A673 (cell line): ENCODE results near the gene VAPA. TPM values are rescaled to one million over a fixed set of nuclear protein-coding genes. Genes with fewer than 3 reads are reported as not detected.

ENCODE experiments used
- BruUV-seq: library from RNA; stranded (reverse); fragments of 400-500 nt; replicated peaks from 2 replicates; lab custom pipeline; 2021; lab: Mats Ljungman, UMichigan
- CTCF ChIA-PET: fragments of 300-600 bp; sonication (Branson Sonifier 250); formaldehyde crosslinking; loops from one replicate; lab custom pipeline; 2022; ENCODE audit warnings: antibody characterized with exemption; lab: Charles Lee
- POLR2A ChIA-PET: fragments of 300-600 bp; sonication (Branson Sonifier 250); formaldehyde crosslinking; loops from one replicate; lab custom pipeline; 2022; ENCODE audit warnings: antibody characterized with exemption; ENCODE audit not compliant: low non-redundant PET; lab: Charles Lee
- DNase-seq: peaks from one replicate; pipeline ENCODE4 v3.0.0-alpha.2; 2015; ENCODE audit warnings: low spot score
- H3K27ac ChIP-seq: fragments of 200-600 bp; sonication (generic); 2 replicates; pipeline ENCODE4 v1.5.1; 2016; ENCODE audit warnings: mixed run types, low read depth, mild to moderate bottlenecking, mixed read lengths, antibody characterized with exemption, low read length; ENCODE audit not compliant: poor library complexity, severe bottlenecking
- H3K27me3 ChIP-seq: fragments of 200-600 bp; sonication (generic); replicated peaks from 2 replicates; pipeline ENCODE4 v1.6.1; 2017; ENCODE audit warnings: mixed run types, low read depth, mild to moderate bottlenecking, mixed read lengths, antibody characterized with exemption, low read length; ENCODE audit not compliant: insufficient read depth, poor library complexity
- H3K36me3 ChIP-seq: fragments of 200-600 bp; sonication (generic); 2 replicates; pipeline ENCODE4 v1.6.1; 2016; ENCODE audit warnings: mixed run types, mild to moderate bottlenecking, mixed read lengths, antibody characterized with exemption, low read length; ENCODE audit not compliant: insufficient read depth, poor library complexity, severe bottlenecking
- H3K4me1 ChIP-seq: fragments of 200-600 bp; sonication (generic); 2 replicates; pipeline ENCODE4 v1.6.1; 2017; ENCODE audit warnings: mixed run types, mild to moderate bottlenecking, mixed read lengths, antibody characterized with exemption, low read length; ENCODE audit not compliant: insufficient read depth, poor library complexity, severe bottlenecking
- H3K4me3 ChIP-seq: fragments of 200-600 bp; sonication (generic); 2 replicates; pipeline ENCODE4 v1.5.1; 2016; ENCODE audit warnings: low read depth, mixed run types, mild to moderate bottlenecking, mixed read lengths, low read length; ENCODE audit not compliant: poor library complexity, severe bottlenecking
- H3K9me3 ChIP-seq: fragments of 200-600 bp; sonication (generic); 2 replicates; pipeline ENCODE4 v1.6.1; 2016; ENCODE audit warnings: mixed run types, low read depth, mild to moderate bottlenecking, mixed read lengths, antibody characterized with exemption, low read length; ENCODE audit not compliant: poor library complexity, severe bottlenecking
- CTCF ChIP-seq: fragments of 300-800, 200-600 bp; sonication (generic); conservative IDR thresholded peaks from 2 replicates; pipeline ENCODE4 v1.5.1; 2017; ENCODE audit warnings: low read depth, mild to moderate bottlenecking, antibody characterized with exemption, low read length, moderate library complexity, mixed read lengths
- EZH2 ChIP-seq: fragments of 200-600 bp; sonication (generic); IDR thresholded peaks from 2 replicates; pipeline ENCODE4 v1.6.1; 2017; ENCODE audit warnings: borderline replicate concordance, low read depth, mild to moderate bottlenecking, mixed read lengths, antibody characterized with exemption, low read length; ENCODE audit not compliant: poor library complexity, severe bottlenecking
- intact Hi-C: fragments of 100-400 bp; cut with micrococcal nuclease; formaldehyde crosslinking; loops from one replicate; pipeline ENCODE4 v1.10.0; 2022; ENCODE audit not compliant: unreplicated experiment
- total RNA-seq: library from RNA; stranded (reverse); gene quantifications from 2 replicates; pipeline ENCODE4 v1.2.3, GENCODE V29; 2021

Gene VAPA
- total RNA-seq, 1 experiment from 2014 or later = 185 TPM

- no TSS peak for BruUV-seq
- Histone ChIP-seq H3K4me1 (peaks cover 5% of the 10 kb centered on the region), H3K9me3 (peaks cover 11% of the 10 kb centered on the region), H3K27me3 (no peaks in the 10 kb centered on the region), H3K27ac (no peak overlapping the region), H3K4me3 (no peak overlapping the region), H3K36me3 (no peaks in the 10 kb centered on the region)
- CTCF ChIA-PET = no interaction called here
- intact Hi-C loops = no loop called here
- no peak for TF ChIP-seq CTCF
- no peak for TF ChIP-seq EZH2
- no peak for DNase-seq
- POLR2A ChIA-PET = no interaction called here
Measured at GRCh38 chr18:9993521-9994025, 79.8 kb downstream of the VAPA start.

GRCh38 chr18:9994026-9994570 lies 80.3 kb downstream of the VAPA start:
- H3K9me3 ChIP-seq = peaks cover 17% of the 10 kb centered on the region
- H3K27ac ChIP-seq = no peak overlapping the region
- DNase-seq = no peak
- TF ChIP-seq EZH2 (no peak), CTCF (no peak)
- H3K27me3 ChIP-seq = no peaks in the 10 kb centered on the region
- peaks cover 5% of the 10 kb centered on the region for H3K4me1 ChIP-seq
- BruUV-seq = no TSS peak
- POLR2A ChIA-PET = no interaction called here
- intact Hi-C loops = no loop called here
- H3K4me3 ChIP-seq = no peak overlapping the region
- H3K36me3 ChIP-seq = no peaks in the 10 kb centered on the region
- CTCF ChIA-PET = no interaction called here

- no peak for TF ChIP-seq EZH2
- no peak for TF ChIP-seq CTCF
- H3K36me3 ChIP-seq = no peaks in the 10 kb centered on the region
- peaks cover 23% of the 10 kb centered on the region for H3K9me3 ChIP-seq
- no peak overlapping the region for H3K4me3 ChIP-seq
- intact Hi-C loops = no loop called here
- no peak overlapping the region for H3K27ac ChIP-seq
- POLR2A ChIA-PET = no interaction called here
- CTCF ChIA-PET = no interaction called here
- no peaks in the 10 kb centered on the region for H3K27me3 ChIP-seq
- no TSS peak for BruUV-seq
- DNase-seq = no peak
- H3K4me1 ChIP-seq = peaks cover 5% of the 10 kb centered on the region
Measured at GRCh38 chr18:9994701-9995235, 81.0 kb downstream of the VAPA start.
